GM23338 (cell line): ENCODE measurements around the gene ZNF594.
"Not testable (repeated sequence)": the region's sequence is repeated elsewhere in the genome, so short reads cannot be mapped to it uniquely, and the experiment has no call there.

Source experiments
- CREB1 ChIP-seq: fragments of 250-450 bp; sonication (Bioruptor Pico); IDR thresholded peaks from 2 replicates; pipeline ENCODE4 v1.5.0; 2020; ENCODE audit warnings: low read depth, mild to moderate bottlenecking, moderate library complexity
- ETS1 ChIP-seq: IDR thresholded peaks from 2 replicates; pipeline ENCODE4 v1.6.1; 2016; ENCODE audit warnings: antibody characterized with exemption
- EZH2 ChIP-seq: fragments of 200-600 bp; sonication (generic); IDR thresholded peaks from one replicate; pipeline ENCODE4 v1.8.0; 2017; ENCODE audit warnings: antibody characterized with exemption, mild to moderate bottlenecking, low read depth; ENCODE audit not compliant: unreplicated experiment
- EZH2phosphoT487 ChIP-seq: fragments of 200-600 bp; sonication (generic); IDR thresholded peaks from one replicate; pipeline ENCODE4 v1.8.1; 2018; ENCODE audit warnings: antibody characterized with exemption; ENCODE audit not compliant: unreplicated experiment
- JUNB ChIP-seq: IDR thresholded peaks from one replicate; pipeline ENCODE4 v1.6.1; 2016; ENCODE audit warnings: antibody characterized with exemption; ENCODE audit not compliant: unreplicated experiment
- NANOG ChIP-seq: IDR thresholded peaks from 2 replicates; pipeline ENCODE4 v1.6.1; 2016; ENCODE audit warnings: antibody characterized with exemption, borderline replicate concordance
- POLR2AphosphoS5 ChIP-seq: IDR thresholded peaks from 2 replicates; pipeline ENCODE4 v1.6.1; 2016; ENCODE audit warnings: antibody characterized with exemption, low read depth
- STAT1 ChIP-seq: IDR thresholded peaks from one replicate; pipeline ENCODE4 v1.6.1; 2016; ENCODE audit warnings: antibody characterized with exemption; ENCODE audit not compliant: unreplicated experiment
- ZNF331 ChIP-seq: fragments of 250-450 bp; sonication (Bioruptor Pico); IDR thresholded peaks from 2 replicates; pipeline ENCODE4 v1.5.0; 2020; ENCODE audit warnings: low read depth, mild to moderate bottlenecking, moderate library complexity
- TF ChIP-seq, protein P1 (sequence below), 2 experiments: fragments of 200-600 bp in 1 of 2; sonication (generic) in 1 of 2; conservative IDR thresholded peaks; 2 replicates each; pipeline versions ENCODE4 v1.5.1 to v1.6.1; 2016 to 2017; ENCODE audit warnings: antibody characterized with exemption in 2 of 2, low read depth in 2 of 2, mild to moderate bottlenecking in 2 of 2, moderate library complexity in 1 of 2
- TF ChIP-seq, protein P2 (sequence below): IDR thresholded peaks from one replicate; pipeline ENCODE4 v1.6.1; 2018; ENCODE audit warnings: antibody characterized with exemption; ENCODE audit not compliant: unreplicated experiment

GRCh38 chr17:5136580-5137412 is 54.9 kb downstream of the ZNF594 start:
- TF ChIP-seq, protein P1, sequence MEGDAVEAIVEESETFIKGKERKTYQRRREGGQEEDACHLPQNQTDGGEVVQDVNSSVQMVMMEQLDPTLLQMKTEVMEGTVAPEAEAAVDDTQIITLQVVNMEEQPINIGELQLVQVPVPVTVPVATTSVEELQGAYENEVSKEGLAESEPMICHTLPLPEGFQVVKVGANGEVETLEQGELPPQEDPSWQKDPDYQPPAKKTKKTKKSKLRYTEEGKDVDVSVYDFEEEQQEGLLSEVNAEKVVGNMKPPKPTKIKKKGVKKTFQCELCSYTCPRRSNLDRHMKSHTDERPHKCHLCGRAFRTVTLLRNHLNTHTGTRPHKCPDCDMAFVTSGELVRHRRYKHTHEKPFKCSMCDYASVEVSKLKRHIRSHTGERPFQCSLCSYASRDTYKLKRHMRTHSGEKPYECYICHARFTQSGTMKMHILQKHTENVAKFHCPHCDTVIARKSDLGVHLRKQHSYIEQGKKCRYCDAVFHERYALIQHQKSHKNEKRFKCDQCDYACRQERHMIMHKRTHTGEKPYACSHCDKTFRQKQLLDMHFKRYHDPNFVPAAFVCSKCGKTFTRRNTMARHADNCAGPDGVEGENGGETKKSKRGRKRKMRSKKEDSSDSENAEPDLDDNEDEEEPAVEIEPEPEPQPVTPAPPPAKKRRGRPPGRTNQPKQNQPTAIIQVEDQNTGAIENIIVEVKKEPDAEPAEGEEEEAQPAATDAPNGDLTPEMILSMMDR (conservative IDR thresholded peaks at IDR 0.05; ENCODE audit: low read depth in 2 of 2), result not testable (repeated sequence)
- TF ChIP-seq EZH2; EZH2phosphoT487; JUNB; CREB1 (CRISPR knock-in tag); ZNF331; POLR2AphosphoS5; NANOG; STAT1; ETS1: not testable (repeated sequence)
- TF ChIP-seq, protein P2, sequence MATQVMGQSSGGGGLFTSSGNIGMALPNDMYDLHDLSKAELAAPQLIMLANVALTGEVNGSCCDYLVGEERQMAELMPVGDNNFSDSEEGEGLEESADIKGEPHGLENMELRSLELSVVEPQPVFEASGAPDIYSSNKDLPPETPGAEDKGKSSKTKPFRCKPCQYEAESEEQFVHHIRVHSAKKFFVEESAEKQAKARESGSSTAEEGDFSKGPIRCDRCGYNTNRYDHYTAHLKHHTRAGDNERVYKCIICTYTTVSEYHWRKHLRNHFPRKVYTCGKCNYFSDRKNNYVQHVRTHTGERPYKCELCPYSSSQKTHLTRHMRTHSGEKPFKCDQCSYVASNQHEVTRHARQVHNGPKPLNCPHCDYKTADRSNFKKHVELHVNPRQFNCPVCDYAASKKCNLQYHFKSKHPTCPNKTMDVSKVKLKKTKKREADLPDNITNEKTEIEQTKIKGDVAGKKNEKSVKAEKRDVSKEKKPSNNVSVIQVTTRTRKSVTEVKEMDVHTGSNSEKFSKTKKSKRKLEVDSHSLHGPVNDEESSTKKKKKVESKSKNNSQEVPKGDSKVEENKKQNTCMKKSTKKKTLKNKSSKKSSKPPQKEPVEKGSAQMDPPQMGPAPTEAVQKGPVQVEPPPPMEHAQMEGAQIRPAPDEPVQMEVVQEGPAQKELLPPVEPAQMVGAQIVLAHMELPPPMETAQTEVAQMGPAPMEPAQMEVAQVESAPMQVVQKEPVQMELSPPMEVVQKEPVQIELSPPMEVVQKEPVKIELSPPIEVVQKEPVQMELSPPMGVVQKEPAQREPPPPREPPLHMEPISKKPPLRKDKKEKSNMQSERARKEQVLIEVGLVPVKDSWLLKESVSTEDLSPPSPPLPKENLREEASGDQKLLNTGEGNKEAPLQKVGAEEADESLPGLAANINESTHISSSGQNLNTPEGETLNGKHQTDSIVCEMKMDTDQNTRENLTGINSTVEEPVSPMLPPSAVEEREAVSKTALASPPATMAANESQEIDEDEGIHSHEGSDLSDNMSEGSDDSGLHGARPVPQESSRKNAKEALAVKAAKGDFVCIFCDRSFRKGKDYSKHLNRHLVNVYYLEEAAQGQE, result not testable (repeated sequence)
